NCI-H146 (cell line): ENCODE measurements around the gene SYT13.

ENCODE experiments used
- DNase-seq: peaks from one replicate; lab custom pipeline; 2025; lab: John Stamatoyannopoulos, UW

The SYT13 gene, protein sequence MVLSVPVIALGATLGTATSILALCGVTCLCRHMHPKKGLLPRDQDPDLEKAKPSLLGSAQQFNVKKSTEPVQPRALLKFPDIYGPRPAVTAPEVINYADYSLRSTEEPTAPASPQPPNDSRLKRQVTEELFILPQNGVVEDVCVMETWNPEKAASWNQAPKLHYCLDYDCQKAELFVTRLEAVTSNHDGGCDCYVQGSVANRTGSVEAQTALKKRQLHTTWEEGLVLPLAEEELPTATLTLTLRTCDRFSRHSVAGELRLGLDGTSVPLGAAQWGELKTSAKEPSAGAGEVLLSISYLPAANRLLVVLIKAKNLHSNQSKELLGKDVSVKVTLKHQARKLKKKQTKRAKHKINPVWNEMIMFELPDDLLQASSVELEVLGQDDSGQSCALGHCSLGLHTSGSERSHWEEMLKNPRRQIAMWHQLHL

DNA sequence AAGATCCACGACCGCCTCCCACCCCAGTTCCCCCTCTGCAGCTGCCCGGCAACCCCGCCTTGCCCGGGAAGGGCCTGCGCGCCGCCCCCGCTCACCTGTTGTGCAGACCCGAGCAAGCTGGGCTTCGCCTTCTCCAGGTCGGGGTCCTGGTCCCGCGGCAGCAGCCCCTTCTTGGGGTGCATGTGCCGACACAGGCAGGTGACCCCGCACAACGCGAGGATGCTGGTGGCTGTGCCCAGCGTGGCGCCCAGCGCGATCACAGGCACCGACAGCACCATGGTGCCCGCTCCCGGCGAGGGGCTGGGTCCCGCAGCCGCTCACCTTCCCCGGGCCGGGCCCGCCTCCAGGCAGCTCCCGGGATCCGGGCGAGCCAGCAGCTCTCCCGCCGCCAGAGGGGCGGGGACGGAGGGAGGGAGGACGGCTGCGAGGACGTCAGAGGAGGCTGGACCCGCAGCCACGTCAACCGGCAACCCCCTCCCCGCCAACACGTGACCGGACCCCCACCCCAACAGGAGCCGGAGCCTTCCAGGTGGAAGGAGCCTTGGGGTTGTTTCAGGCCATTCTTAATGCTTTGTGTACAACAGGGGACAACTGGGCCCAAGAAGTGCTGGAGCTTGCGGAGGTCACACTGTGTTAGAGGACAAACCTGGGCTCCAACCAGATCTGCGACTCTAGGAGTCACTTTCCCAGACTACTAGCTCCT is at the start of gene SYT13:
Gene SYT13 (minus strand): TSS at position 412 of the 703 bp plus-strand sequence. CDS start 134 bp downstream, at position 278.
- peak; percentile 8 for DNase-seq

DNA sequence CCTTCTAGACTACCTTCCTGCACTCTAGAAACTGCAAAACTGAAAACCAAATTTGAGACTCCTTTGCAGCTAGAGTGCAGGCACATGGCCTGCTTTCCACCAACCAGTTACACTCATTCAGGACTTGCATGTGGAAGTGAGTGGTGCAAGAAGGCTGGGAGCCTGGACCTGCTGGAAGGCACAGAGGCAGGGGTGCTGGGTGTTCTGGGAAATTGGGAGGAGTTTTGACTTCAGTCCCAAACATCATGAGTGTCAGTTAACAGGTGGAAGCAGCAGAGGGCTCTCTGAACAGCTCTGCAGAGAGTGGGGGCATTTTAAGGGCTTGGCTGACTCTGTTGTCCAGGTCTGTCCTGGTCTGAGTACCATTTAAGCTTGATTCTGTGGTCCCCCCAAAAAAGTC is 49.3 kb upstream of the SYT13 start:
- DNase-seq, result no peak

DNA sequence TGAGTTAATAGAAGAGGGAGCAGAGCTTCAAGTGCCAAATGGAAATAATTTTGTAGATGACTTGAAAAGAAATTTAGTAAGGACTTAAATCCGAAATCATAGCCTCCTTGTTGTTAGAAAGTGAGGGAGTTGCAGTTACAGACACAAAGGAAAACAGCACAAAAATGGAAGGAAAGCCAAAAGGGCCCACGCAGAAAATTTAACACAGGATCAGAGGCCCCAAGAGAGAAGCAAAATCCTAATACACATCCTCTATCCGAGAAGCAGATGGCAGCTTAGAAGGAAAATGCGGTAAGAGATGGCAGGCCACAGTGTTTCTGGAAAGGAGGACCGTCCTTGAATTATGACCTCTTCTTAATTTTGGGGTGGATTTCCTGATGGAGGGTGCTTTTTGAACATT is 48.7 kb upstream of the SYT13 start:
- DNase-seq, result no peak

DNA sequence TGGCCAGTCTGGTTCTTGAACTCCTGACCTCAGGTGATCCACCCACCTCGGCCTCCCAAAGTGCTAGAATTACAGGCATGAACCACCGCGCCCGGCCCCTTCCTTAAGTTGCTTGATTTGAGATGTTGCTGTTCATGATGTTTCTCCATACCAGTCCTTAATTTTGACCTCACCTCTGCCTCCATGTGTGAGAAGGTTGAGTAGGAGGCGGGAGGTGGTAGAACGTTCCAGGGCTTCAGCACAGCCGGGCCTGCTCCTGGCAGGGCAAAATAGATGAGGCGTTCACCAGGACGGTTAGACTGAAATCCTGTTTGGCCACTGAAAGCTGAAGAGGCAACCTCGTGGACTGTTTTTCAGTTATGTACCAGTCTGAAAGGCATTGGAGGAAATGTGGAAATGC is 48.3 kb upstream of the SYT13 start:
- DNase-seq, result no peak

DNA sequence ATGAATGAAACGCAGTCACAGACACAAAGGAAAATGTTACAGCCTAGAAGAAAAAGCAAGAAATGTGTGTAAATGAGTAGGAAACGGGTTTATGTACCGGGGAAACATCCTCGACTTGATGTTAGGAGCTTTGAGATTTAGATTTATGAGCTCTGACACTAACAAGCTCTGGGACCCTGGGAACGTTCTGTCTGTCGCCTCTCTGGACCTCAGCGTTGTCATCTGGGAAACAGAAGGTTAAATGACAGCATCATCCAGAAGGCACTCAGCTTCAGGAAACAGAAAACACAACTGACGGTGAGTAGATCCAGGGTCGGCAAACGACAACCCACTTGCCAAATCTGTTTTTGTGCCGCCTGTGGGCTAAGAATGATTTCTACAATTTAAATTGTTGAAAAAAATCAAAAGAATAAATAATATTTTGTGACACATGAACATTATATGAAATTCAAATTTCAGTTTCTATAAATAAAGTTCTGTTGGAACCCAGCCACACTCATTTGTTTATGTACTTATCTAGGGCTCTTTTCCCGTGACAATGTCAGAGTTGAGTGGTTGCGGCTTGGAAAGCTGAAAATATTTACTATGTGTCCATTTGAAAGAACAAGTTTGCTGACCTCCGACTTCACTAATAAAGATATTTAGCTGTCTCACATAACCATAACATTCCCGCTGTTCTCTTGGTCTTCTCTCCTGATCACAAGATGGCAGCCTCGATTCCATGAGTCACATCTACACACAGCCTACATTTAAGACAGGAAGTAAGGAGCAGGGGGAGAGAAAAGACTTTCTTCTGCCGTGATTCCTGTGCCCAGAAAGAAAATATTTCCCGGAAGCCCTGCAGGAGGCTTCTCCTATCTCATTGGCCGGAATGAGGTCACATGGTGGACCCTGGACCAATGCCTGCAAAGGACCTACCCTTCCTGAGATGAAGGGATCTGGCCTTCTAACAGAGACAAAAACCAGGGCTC is 47.1 kb upstream of the SYT13 start:
- no peak for DNase-seq

DNA sequence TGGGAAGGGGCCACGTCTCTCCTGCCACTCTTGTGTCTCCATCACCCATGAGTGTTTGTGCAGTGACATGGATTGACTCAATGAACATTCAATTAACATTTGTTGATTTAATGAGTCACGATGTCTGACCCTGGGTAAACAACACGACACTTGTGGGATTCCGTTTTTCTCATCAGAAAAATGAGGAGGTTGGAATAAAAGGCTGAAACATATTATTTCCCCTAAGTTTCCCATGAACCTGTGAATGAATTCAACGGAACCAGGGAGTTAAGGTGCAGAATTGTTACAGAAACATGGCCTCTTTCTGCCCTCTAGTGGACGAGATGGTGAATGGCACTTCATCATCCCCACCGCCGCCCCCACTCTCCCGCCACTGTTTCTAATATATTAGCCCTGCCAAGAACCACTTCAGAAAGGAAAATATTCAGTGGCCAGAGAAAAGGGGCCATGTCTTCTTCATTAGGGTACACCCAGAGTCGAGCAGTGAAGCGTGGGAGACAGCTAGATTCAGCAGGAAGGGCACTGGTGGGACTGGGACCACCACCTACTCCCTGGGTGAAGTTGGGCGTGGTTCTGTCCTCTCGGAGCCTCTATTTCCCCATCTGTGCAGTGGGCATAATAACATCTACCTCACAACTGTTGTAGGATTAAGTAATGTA is 46.3 kb upstream of the SYT13 start:
- DNase-seq, result peak; percentile 9

DNA sequence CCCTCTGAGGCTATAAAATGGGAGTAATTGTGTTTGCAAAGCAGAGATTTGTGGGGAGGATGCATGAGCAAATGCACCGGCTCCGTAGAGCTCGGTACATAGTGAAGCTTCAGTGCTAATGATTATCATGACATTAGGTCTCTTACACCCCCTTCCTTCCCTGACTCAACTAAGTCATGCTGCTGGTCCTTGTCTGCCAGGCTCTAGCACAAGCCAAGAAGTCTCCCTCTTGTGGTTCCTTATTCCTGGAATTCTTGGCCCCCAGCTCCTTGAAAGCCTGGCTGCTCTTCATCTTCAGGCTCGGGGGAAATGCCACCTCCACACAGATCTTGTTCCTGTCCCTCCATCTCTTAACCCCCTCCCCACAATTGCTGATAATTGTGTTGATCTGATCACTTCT is 45.7 kb upstream of the SYT13 start:
- no peak for DNase-seq

DNA sequence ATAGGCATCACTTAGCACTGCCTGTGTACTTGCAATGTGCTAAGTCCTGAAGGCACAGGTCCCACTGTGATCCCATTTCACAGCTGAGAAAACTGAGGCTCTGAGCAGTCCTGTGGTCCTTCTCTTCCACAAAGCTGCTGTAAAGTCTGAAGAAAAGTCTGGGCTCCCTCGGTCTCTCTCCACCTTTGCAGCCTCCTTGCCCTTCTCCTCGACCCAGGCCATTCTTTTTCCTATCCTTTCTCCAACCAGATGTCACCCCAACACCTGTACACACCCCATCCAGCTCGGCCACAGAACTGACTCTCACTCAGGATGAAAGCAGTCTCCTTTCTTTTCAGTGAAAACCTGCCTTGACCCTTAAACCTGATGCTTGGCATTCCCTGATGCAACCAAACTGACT is 42.6 kb upstream of the SYT13 start:
- DNase-seq, result no peak

DNA sequence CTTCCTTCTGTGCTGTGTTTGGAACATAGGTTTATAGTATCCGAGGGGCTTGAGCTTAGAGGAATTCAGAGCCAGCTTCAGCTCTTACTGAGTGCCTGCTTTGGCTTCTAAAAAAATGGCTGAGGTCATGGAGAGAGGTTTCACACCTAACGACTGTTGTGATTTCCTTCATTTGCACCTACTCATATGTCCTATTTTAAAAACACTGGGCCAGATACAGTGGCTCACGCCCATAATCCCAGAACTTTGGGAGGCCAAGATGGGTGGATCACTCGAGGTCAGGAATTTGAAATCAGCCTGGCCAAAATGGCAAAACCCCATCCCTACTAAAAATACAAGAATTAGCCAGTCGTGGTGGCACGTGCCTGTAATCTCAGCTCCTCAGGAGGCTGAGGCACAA is 38.3 kb upstream of the SYT13 start:
- no peak for DNase-seq

DNA sequence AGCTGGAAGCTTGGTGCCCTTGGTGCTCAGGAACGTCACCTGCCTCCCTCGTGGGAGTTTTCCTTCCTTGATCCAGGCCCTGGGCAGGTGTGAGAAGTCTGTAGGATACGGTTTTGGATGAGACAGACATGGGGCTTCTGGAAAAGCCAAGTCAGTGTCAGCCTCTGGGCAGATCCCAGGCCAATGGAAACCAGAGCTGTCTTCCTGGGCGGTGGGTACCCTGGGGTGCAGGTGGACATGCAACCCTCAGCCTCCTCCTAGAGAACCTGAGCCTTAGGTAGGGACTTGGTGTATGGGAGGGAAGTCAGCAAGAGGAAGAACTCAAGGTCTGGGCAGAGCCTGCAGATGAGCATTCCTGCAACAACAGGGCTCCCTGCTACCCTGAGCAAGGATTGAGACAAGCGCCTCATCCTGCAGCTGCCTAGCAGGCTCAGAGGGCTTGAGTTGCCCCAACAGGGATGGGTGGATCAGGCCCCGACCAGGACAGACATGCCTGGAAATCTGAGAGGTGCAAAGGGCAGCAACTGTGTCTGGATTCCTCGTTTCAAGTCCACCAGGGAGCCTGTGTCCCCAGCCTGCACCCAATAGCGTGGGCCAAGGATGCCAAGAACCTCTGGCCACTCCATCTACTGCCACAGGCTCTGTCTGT is 37.6 kb upstream of the SYT13 start:
- DNase-seq, result no peak

DNA sequence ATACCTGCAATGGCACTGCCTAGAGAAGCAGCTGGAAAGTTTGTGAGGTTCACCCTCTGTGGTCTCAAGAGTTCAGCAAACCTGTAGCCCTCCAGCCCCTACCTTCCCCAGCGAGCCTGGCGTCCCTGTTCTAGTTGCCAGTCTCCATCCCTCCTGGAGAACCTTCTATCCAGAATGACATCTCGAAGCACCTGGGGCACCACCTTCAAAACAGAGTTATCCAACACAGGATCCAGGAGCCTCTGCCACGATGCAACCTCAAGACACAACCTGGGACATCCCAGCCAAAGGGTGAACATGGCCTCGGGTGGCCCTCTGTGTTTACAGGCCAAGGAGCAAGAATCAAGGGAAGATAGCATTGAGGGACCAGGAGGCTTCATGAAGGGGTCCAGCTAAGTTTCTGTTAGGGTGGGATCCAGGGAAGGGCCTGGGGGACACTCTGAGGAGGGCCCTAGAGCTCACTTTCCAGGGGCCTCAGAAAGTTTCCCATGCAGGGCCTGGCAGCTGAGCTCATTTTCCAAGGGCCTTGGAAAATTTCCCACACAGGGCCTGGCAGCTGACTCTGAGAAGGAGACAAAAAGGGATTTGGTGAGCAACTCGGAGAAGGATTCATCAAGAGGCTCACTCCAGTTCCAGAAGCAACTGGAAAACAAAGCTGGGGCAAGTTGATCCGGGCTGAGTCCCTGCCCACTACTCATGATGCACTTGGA is 36.9 kb upstream of the SYT13 start:
- no peak for DNase-seq

DNA sequence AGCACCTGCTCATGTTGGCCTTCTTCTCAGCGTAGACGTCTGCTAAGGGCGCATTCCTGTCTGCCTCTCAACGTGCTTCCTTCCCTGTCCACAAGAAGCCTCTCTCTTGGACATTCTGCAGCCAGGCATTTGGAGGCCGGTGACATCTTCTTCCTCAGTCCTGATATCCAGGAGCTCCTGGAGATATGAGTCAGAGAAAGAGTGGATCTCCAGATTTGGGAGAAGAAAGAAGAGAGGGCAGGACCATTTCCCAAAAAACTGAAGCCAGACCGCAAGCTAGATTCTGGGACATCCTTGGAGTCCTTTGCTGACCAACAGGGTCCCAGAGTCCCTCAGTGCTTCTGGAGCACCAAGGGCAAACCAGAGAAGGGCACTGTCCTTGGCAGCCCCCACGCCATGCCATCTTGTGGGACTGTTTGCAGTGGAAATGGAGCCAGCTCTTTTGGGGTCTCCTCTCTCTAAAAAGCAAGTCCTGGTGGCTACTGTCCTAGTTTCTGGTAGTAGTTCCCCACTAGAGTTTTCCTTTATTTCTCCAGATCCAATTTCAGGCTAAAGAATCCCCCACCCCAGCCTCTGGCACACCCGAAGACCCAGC is 36.1 kb upstream of the SYT13 start:
- DNase-seq, result no peak

DNA sequence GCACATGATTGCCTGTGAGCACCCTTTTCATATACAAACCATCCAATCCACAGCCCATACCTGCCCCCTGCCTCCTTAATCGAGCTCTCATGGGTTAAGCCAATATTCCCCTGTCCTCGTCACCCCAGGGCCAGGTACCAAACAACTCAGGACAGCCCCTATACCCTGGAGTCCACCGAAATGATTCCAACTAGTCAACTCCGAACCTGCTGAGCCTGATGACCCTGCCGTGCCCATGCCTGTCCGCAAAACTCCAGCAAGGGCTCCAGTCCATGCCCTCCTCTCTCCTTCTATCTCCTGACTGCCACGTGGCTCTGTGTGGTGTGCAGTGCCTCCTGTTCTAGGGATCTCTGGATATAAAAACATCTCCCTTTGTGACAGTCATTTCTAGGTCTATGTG is 35.5 kb upstream of the SYT13 start:
- no peak for DNase-seq

DNA sequence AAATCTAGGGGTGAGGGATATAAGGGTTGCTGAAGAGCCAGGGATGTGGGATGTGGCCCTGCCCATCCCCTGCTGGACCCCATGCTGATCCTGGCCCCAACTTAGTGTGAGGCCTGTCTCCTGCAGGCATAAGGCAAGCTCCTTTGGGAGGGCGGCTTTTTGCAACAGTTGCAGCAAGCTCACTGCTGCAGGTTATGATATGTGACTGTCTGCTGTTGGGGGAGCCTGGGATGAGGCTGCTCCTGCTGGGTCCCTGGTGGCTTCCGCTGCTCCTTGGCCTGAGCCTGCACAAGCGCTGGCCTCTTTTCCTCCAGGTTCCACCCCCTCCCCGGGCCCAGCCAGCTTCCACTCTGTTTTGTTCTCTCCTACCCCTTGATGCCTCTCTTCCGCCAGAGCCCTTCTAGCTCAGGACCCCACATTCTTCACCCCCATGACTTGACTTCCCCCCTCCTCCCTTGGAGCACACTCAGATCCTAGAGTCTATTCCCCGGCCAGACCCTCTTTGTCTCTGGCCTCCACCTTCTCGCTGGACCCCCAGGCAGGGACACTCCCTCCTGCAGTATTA is 35.0 kb upstream of the SYT13 start:
- DNase-seq, result no peak

DNA sequence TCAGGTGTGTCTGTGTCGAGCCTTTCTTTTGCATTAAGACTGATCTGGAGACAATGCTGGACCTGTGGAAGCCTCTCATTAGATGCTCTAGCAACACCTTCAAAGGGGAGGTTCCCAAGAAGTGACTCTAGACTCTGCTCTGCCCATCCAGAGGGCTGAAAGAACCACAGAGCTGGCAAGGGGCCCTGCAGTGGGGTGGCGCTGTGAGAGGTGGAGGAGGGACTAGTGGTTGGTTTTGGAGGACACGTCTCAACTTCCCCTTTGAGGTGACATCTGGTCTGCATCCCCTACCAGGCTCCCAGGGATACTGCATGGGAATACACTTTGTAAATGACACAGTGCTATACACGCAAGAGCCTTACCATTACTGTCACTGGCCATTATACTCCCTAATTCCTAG is 34.2 kb upstream of the SYT13 start:
- DNase-seq, result no peak

DNA sequence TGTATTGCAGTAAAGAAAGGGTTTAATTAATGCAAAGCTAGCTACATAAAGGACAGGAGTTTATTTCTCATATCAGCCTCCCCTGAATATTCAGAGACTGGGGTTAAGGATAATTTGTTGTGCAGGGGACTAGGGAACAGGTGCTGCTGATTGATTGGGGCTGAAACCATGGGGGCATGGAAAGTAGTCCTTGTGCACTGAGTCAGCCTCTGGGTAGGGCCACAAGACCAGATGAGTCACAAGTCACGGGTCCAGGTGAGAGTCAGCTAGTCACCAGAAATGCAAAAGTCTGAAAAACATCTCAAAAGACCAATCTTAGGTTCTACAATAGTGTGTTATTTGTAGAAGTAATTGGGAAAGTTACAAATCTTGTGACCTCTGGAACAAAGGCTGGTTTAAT is 32.9 kb upstream of the SYT13 start:
- no peak for DNase-seq

DNA sequence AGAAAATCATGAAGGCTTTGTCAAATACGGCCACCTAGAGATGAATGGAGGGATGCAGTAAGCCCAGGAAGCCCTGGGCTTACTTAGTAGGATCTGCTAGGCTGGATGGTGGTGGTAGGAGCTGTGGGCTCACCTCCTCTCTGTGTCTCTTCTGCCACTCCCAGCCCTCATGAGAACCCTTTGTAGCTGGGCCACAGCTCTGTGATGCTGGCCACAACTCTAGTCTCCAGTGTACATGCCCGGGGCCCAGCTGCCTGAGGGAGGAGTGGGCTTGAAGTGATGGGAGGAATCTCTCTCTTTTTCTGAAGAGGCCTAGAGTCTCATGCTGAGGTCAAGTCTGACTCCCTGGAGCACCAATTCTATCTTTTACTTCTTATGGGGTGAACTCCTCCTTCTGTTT is 32.4 kb upstream of the SYT13 start:
- DNase-seq, result no peak

DNA sequence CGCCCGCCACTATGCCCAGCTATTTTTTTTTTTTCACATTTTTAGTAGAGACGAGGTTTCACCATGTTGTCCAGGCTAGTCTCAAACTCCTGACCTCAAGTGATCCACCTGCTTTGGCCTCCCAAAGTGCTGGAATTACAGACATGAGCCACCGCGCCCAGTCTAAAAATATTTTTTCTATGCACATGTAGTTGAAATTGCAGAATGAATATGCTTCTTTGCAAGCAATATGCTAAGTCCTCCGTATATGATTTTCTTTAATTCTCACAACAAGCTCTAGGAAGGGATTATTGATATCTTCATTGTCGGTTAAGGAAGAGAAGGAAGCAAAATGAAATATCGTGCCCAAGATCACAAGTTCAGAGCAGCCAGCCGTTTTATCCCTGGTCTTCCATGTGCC is 30.1 kb upstream of the SYT13 start:
- DNase-seq, result no peak

DNA sequence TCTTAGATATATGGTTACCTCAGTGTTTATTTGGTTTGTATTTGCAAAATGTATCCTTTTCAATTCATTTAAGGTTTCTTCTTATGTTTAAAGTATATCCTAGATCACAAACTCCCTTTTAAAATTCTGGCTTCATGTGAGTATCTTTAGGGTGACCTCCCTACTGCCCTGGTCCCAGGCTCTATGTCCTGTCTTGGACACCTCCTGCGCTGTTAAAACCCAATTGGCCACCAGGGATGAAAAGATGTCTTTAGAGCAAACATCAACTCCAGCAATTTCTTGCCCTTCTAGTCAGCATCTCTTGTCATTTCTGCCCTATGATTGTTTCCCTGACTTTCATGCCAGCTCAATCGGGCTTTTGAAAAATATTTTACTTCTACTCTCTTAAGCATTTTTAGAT is 28.8 kb upstream of the SYT13 start:
- DNase-seq, result no peak
